ENCODE data around the gene MAP3K7CL.

Gene MAP3K7CL

DNA sequence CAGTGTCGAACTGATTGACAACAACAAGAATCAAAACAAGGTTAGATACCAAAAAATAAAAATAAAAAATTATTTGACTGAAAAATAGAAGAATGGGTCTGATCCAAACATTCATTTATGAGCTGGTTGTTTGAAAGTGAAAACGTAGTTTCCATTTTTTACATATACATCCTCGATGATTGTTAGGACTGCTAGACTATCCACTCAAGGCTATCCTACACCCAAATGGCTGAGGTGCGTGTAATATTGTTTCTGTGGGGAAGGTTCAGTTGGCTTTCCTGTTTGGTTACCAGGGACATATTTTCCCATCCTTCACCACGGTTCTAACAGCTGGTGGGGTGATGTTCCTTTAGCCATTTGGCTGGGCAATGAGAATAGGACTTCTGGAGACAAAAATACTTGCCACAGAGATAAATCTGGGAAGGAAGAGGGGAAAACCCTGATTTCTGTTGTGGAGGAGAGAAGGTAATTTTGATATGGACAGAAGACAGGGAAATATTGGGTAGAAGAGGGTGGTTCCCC is 66.3 kb downstream of the MAP3K7CL start:
- DNase-seq (ENCODE audit: low read depth), result no peak

DNA sequence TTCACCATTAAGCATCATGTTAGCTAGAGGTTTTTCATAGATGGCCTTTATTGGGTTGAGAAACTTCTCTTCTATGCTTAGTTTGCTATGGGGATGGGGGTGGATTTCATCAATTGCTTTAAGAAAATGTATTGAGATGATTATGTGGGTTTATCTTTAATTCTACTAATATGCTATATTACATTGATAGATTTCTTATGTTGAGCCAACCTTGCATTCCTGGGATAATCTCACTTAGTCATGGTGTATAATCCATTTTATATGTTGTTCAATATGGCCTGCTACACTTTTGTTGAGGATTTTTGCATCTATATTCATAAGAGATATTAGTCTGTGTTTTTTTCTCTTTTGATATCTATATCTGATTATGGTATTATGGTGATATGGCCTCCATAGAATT is 70.7 kb downstream of the MAP3K7CL start:
- DNase-seq (ENCODE audit: low read depth), result no peak

GRCh38 chr21:29205009-29205408 is 74.6 kb downstream of the MAP3K7CL start:
- DNase-seq (ENCODE audit: low read depth), result no peak

- DNase-seq (ENCODE audit: low read depth), result no peak
Measured at GRCh38 chr21:29205988-29206387, 75.5 kb downstream of the MAP3K7CL start.

DNA sequence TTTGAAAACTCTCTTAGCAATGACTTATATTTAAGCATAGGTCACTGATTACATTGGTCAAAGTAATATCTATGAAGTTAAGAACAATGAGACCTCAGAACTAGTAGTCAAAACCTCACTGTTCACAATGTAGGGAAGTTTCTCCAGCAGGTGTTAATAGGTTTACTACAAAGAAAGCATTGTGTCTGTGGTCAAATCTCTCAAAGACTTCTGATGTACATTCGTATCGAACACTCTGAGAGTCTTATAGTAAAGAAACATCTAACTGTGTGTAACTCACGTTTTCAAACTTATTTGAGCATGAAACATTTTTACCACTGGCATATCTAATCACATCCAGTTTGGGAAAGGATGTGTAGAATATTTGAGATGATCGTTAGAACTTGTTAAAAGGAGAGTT is 76.0 kb downstream of the MAP3K7CL start:
- no peak for DNase-seq (ENCODE audit: low read depth)

GRCh38 chr21:29207201-29207600 is 76.8 kb downstream of the MAP3K7CL start:
- no peak for DNase-seq (ENCODE audit: low read depth)

DNA sequence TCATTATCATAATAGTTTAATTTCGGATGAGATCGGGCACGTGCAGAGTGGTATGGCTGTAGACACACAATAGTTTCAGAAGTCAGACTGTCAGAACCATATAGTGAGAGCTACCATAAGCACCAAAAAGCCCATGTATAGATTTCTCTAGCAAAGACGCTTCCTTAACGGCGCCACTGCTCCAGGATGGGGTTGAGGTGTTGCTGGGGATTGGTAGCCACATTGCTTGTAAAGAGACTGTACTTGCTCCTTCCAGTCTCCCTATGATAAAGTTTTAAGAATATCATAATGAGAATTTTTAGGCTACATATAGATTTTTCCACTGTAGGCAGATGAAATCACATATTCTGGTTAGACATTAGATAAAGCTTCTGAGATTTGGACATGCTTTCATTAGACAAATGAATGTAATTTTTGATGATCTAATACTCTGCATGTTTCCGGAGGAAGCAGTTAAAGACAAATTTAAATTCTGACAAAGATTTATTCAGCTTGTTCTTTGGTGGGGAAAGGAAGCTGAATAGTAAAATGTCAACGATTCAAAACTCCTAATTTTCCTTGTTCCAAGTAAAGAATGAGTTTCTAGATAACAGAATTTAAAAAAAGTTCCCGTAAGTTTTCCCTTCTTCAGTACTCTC is 77.7 kb downstream of the MAP3K7CL start:
- no peak for DNase-seq (ENCODE audit: low read depth)

DNA sequence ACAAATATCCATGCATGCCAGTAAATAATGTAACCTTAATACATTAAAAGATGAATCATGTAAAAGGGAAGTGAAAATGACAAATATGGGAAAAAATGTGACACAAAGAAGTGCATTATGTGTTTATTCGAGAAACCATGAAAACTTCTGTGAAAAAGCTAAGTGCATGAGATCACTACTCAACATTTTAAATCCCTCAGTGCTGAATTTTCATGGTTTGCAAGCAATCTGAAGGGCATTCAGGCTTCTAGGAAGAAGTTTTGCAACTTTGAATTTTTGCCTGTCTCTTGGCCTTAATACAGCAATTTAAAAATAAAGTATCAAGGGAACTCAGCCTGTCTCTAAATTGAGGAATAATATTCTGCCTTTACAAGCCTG is 78.2 kb downstream of the MAP3K7CL start:
- DNase-seq (ENCODE audit: low read depth), result no peak

DNA sequence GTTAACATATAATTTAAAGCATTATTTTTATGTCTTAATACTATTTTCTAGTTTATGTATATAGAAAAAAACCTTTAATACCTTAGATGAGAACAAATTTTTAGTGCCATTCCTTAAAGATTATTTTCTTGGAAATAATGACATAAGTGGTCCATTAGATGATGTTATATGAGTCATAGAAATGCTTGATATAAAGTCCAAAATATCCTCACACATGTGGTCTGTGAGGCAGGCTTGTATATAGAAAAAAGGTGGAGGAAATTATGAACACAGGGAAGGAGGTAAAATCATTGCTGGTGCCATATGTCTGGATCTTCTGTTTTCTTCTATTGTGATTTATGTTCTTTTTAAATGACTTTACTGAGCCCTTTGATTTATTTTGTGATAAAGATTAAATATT is 79.3 kb downstream of the MAP3K7CL start:
- no peak for DNase-seq (ENCODE audit: low read depth)

GRCh38 chr21:29211205-29211604 is 80.8 kb downstream of the MAP3K7CL start:
- DNase-seq (ENCODE audit: low read depth), result no peak

- DNase-seq (ENCODE audit: low read depth), result no peak
Measured at GRCh38 chr21:29212446-29212845, 82.0 kb downstream of the MAP3K7CL start.

GRCh38 chr21:29213513-29214385 is 83.3 kb downstream of the MAP3K7CL start:
- no peak for DNase-seq (ENCODE audit: low read depth)

DNA sequence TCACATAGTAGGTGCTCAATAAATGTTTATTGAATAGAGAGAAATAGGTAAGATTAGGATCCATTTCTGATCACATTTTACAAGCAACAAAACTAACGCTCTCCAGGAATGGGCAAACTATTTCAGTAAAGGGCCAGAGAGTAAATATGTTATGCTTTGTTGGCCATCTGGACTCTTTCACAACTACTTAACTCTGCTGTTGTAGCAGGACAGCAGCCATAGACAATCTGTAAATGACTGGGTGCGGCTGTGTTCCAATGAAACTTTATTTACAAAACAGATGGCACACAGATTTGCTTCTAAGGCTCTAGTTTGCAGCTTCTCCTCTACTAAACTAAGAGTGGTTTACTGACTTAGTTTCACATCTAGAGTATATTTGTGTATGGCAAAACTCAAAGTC is 85.3 kb downstream of the MAP3K7CL start:
- no peak for DNase-seq (ENCODE audit: low read depth)

- no peak for DNase-seq (ENCODE audit: low read depth)
Measured at GRCh38 chr21:29217818-29218291, 87.4 kb downstream of the MAP3K7CL start.

DNA sequence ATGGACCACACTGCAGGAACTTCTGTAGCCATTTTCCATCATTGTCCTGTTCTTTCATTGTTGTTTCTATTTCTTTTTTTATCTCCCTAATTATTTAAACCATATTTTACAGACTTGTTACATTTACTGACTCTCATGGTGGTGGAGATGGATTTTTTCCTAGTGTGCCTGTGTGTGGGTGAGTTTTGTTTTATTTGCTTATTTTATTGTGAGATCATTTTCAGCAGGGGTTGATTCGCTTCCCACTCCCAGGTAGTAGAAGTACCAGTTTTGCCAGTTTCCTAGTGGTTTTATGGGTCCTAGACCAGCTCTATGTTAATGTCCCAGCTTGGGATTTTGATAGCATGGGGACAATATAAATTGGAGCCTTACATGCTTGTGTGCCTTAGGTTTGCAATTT is 88.3 kb downstream of the MAP3K7CL start:
- no peak for DNase-seq (ENCODE audit: low read depth)

DNA sequence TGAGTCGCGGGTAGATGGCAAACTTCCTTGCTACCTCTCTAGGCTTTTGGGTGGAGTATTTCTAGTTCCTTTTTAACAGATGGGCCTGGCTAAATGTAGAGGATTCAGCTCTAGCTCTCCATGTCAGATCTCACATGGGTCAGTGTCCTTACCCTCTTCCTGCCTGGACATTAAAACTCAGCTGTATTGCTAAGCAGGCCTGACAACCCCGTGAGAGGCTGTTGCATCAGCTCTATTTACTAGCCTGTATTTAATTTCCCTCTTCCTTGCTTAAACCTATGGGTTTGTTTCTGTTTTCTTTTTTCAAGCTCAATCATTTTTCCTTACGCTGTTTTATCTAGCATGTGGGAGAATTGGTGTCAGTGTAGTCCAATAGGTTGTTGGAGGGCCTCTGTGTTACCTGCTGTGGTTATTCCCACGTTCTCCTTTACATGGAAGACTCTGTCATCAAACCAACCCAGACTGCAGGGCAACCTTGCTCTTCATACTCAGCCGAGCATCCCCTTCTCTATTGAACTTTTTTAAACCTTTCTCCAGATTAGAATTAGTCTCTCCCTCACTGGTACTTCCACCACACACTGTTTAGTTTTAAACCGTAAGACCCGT is 88.8 kb downstream of the MAP3K7CL start:
- no peak for DNase-seq (ENCODE audit: low read depth)

DNA sequence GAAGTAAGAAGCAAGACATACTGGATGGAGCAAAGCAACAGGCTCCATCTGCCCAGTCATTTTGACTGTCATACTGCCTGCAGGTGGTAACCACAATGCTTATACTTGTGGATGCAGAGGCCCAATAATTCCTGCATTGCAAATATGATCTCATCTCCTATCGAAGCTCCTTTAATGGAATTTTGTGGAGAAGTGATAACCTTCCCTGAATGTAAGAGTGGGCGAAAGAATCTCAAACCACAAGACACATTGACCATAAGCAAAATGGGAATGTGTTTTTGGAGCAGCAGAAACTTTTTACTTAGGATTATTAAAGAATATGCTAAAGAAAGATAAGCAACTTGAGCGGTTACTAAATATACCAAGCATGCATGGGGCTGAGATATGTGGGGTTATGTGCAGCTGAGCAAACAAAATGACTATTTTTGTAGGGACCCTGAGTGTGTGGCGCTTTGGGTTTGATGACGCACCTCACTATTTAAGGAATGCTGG is 90.9 kb downstream of the MAP3K7CL start:
- no peak for DNase-seq (ENCODE audit: low read depth)

DNA sequence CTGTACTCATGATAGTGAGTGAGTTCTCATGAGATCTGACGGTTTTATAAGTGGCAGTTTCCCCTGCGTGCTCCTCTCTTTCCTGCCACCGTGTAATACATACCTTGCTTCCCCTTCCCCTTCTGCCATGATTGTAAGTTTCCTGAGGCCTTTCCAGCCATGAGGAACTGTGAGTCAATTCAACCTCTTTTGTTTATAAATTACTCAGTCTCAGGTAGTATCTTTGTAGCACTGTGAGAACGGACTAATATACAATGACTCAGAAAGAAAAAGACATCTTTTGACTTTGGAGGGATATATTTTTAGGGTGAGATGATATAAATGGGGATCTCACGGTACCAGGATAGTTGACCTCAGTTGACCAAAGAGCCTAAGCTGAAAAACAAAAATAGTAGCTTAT is 93.6 kb downstream of the MAP3K7CL start:
- DNase-seq (ENCODE audit: low read depth), result no peak
